Bladder microvascular endothelial cell (primary cell): ENCODE measurements around the gene PTGDR. TPM values are rescaled to one million over a fixed set of nuclear protein-coding genes. Genes with fewer than 3 reads are reported as not detected.

Experiments
- total RNA-seq: library from RNA; depleted of rRNA; stranded (reverse); fragments of >200 nt; gene quantifications from 2 replicates; pipeline ENCODE4 v1.2.3, GENCODE V29; 2014

The PTGDR gene
- total RNA-seq, result not detected in 2 replicates

GRCh38 chr14:52267501-52268278 lies at the start of gene PTGDR:
PTGDR (plus strand) TSS chr14:52267698; CDS start chr14:52267815, 117 bp downstream.

DNA sequence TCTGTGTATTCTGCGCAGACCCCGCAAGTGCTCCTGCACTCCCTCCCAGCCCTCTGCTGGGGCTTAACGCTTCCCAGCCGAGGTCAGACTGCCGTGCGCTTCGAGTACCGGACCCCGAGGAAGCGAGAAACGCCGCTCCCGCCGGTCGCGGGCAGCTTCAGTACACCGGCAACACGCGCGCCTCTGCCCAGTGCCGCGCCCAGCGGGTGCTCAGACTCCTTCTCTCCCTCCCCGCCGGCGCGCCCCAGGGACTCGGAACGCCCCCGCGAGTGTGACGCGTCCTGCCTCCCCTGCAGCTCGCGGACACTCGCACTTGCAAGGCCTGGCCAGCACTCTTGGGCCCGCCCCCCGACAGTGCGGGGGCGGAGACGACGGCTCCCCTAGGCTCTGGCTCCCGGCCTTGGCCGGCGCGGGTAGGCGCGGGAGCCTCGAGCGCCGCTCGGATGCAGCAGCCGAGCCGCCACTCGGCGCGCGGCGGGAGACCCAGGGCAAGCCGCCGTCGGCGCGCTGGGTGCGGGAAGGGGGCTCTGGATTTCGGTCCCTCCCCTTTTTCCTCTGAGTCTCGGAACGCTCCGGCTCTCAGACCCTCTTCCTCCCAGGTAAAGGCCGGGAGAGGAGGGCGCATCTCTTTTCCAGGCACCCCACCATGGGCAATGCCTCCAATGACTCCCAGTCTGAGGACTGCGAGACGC lies 46.6 kb downstream of the PTGDR start, which contains the start of gene PTGER2:
TSS of gene PTGER2 (plus strand) at position 410 of the 692 bp plus-strand sequence. CDS start at position 647, 237 bp downstream.

Other genes starting within 250 kb of the PTGDR start
- 16.4 and 23.5 TPM in 2 replicates for gene NID2, start 198.6 kb upstream of the PTGDR start, total RNA-seq
- under 0.01 and 0.06 TPM in 2 replicates for gene PTGER2, start 46.6 kb downstream of the PTGDR start, total RNA-seq